ENCODE data around the gene MED27.

- no peak for TF ChIP-seq TBP (IDR thresholded peaks at IDR 0.05; ENCODE audit: low read depth, low read length)
- TF ChIP-seq TCF12 (IDR thresholded peaks at IDR 0.05; ENCODE audit: low read depth, low read length), result no peak
- TF ChIP-seq RFX5 (IDR thresholded peaks at IDR 0.05; ENCODE audit: borderline replicate concordance, low read depth, low read length), result no peak
- TF ChIP-seq EZH2 (IDR thresholded peaks at IDR 0.05; ENCODE audit: low read depth, low read length, severe bottlenecking), result no peak
- no peak for TF ChIP-seq CHD1 (IDR thresholded peaks at IDR 0.05; ENCODE audit: low read depth, low read length)
- TF ChIP-seq CTCF (IDR thresholded peaks at IDR 0.05; ENCODE audit: control extremely low read depth in 1 of 3, insufficient read depth in 1 of 3, low read depth in 1 of 3, low read length in 3 of 3), result no peak
- TF ChIP-seq SUZ12 (IDR thresholded peaks at IDR 0.05; ENCODE audit: low read length), result no peak
- no peak for TF ChIP-seq POLR2A (IDR thresholded peaks at IDR 0.05; ENCODE audit: control extremely low read depth in 1 of 2, low read depth in 2 of 2, low read length in 2 of 2)
- TF ChIP-seq GABPA (IDR thresholded peaks at IDR 0.05; ENCODE audit: borderline replicate concordance, insufficient read depth, low read length), result no peak
- TF ChIP-seq EP300 (IDR thresholded peaks at IDR 0.05; ENCODE audit: borderline replicate concordance in 1 of 2, low read depth in 2 of 2, low read length in 2 of 2), result no peak
- TF ChIP-seq JUN (IDR thresholded peaks at IDR 0.05; ENCODE audit: low read depth, low read length), result no peak
- TF ChIP-seq POLR2AphosphoS5 (IDR thresholded peaks at IDR 0.05; ENCODE audit: low read depth, low read length), result no peak
Observed at GRCh38 chr9:131987232-131987631, 92.4 kb downstream of the MED27 start.
